HEK293 (cell line): ENCODE results near the gene HS3ST5.

Experiments
- CTCF ChIA-PET: fragments of 350-600 bp; formaldehyde crosslinking; extraction: SDS; loops from one replicate; lab custom pipeline; 2021; ENCODE audit warnings: antibody characterized with exemption; lab: Yijun Ruan, JAX
- POLR2A ChIA-PET: fragments of 300-600 bp; formaldehyde crosslinking; extraction: SDS; loops from one replicate; lab custom pipeline; 2020; ENCODE audit warnings: antibody characterized with exemption, inconsistent platforms; lab: Yijun Ruan, JAX
- H3K27ac ChIP-seq: fragments of 200-500 bp; sonication (Bioruptor generic); 2 replicates; pipeline ENCODE4 v1.5.1; 2014; ENCODE audit warnings: low read depth, low read length, control low read depth, inconsistent platforms; ENCODE audit errors: extremely low read depth
- H3K36me3 ChIP-seq, 2 experiments: fragments of 200-500 bp in 1 of 2; sonication (Bioruptor generic) in 1 of 2; 1 replicate in 1 of 2; 2 replicates in 1 of 2; pipeline ENCODE4 v1.5.1; 2014 to 2017; ENCODE audit warnings: inconsistent platforms in 2 of 2, low read length in 2 of 2; ENCODE audit not compliant: control insufficient read depth in 2 of 2, insufficient read depth in 1 of 2
- H3K4me1 ChIP-seq: fragments of 200-500 bp; sonication (Bioruptor generic); 2 replicates; pipeline ENCODE4 v1.5.1; 2014; ENCODE audit warnings: mild to moderate bottlenecking, low read length, inconsistent platforms; ENCODE audit not compliant: control insufficient read depth, insufficient read depth
- H3K4me3 ChIP-seq: 2 replicates; pipeline ENCODE4 v1.5.1; 2011; ENCODE audit warnings: low read depth, mild to moderate bottlenecking, control low read depth, low read length, moderate library complexity
- H3K9me3 ChIP-seq: fragments of 200-500 bp; sonication (Bioruptor generic); 2 replicates; pipeline ENCODE4 v1.5.1; 2014; ENCODE audit warnings: low read depth, low read length, inconsistent platforms; ENCODE audit not compliant: control insufficient read depth, insufficient read depth
- BCL6B ChIP-seq: fragments of 450-650 bp; formaldehyde crosslinking; IDR thresholded peaks from 2 replicates; pipeline ENCODE4 v1.5.1; 2017; ENCODE audit warnings: missing biosample characterization, missing genetic modification characterization
- FEZF1 ChIP-seq: fragments of 450-650 bp; formaldehyde crosslinking; IDR thresholded peaks from 2 replicates; pipeline ENCODE4 v1.5.1; 2016; ENCODE audit warnings: missing biosample characterization, missing genetic modification characterization
- PATZ1 ChIP-seq: fragments of 450-650 bp; formaldehyde crosslinking; IDR thresholded peaks from 2 replicates; pipeline ENCODE4 v1.5.1; 2016; ENCODE audit warnings: missing biosample characterization, missing genetic modification characterization
- SCRT2 ChIP-seq: fragments of 450-650 bp; formaldehyde crosslinking; IDR thresholded peaks from 2 replicates; pipeline ENCODE4 v1.5.1; 2016; ENCODE audit warnings: missing biosample characterization, missing genetic modification characterization
- ZBTB44 ChIP-seq: fragments of 450-650 bp; IDR thresholded peaks from 2 replicates; pipeline ENCODE4 v1.5.1; 2018; ENCODE audit warnings: missing biosample characterization, mild to moderate bottlenecking, missing genetic modification characterization
- ZBTB8A ChIP-seq: fragments of 450-650 bp; formaldehyde crosslinking; IDR thresholded peaks from 2 replicates; pipeline ENCODE4 v1.5.1; 2016; ENCODE audit warnings: missing biosample characterization, missing genetic modification characterization
- ZNF10 ChIP-seq: fragments of 450-650 bp; formaldehyde crosslinking; IDR thresholded peaks from 2 replicates; pipeline ENCODE4 v1.5.1; 2017; ENCODE audit warnings: missing biosample characterization, missing genetic modification characterization
- ZNF169 ChIP-seq: fragments of 450-650 bp; formaldehyde crosslinking; IDR thresholded peaks from 2 replicates; pipeline ENCODE4 v1.5.1; 2016; ENCODE audit warnings: missing biosample characterization, missing genetic modification characterization
- ZNF19 ChIP-seq: fragments of 450-650 bp; formaldehyde crosslinking; IDR thresholded peaks from 2 replicates; pipeline ENCODE4; 2016; ENCODE audit warnings: missing biosample characterization, missing genetic modification characterization, low read depth
- ZNF362 ChIP-seq: fragments of 450-650 bp; formaldehyde crosslinking; IDR thresholded peaks from 2 replicates; pipeline ENCODE4 v1.5.1; 2016; ENCODE audit warnings: missing biosample characterization, missing genetic modification characterization
- ZNF37A ChIP-seq: fragments of 450-650 bp; IDR thresholded peaks from 2 replicates; pipeline ENCODE4 v1.5.1; 2018; ENCODE audit warnings: missing biosample characterization, missing genetic modification characterization
- ZNF48 ChIP-seq: fragments of 450-650 bp; formaldehyde crosslinking; IDR thresholded peaks from 2 replicates; pipeline ENCODE4 v1.5.1; 2016; ENCODE audit warnings: missing biosample characterization, missing genetic modification characterization
- ZNF560 ChIP-seq: fragments of 450-650 bp; formaldehyde crosslinking; IDR thresholded peaks from 2 replicates; pipeline ENCODE4 v1.5.1; 2017; ENCODE audit warnings: missing biosample characterization, missing genetic modification characterization, borderline replicate concordance
- ZNF580 ChIP-seq: fragments of 450-650 bp; formaldehyde crosslinking; IDR thresholded peaks from 2 replicates; pipeline ENCODE4 v1.5.1; 2016; ENCODE audit warnings: missing biosample characterization, missing genetic modification characterization
- ZNF623 ChIP-seq: fragments of 450-650 bp; formaldehyde crosslinking; IDR thresholded peaks from 2 replicates; pipeline ENCODE4 v1.5.1; 2016; ENCODE audit warnings: missing biosample characterization, missing genetic modification characterization
- ZNF629 ChIP-seq: fragments of 450-650 bp; formaldehyde crosslinking; IDR thresholded peaks from 2 replicates; pipeline ENCODE4 v1.5.1; 2017; ENCODE audit warnings: missing biosample characterization, missing genetic modification characterization
- ZNF701 ChIP-seq: fragments of 450-650 bp; formaldehyde crosslinking; IDR thresholded peaks from 2 replicates; pipeline ENCODE4 v1.5.1; 2016; ENCODE audit warnings: missing biosample characterization, missing genetic modification characterization
- ZNF768 ChIP-seq: fragments of 450-650 bp; formaldehyde crosslinking; IDR thresholded peaks from 2 replicates; pipeline ENCODE4 v1.5.1; 2018; ENCODE audit warnings: missing biosample characterization, mild to moderate bottlenecking, missing genetic modification characterization
- ZSCAN18 ChIP-seq: fragments of 450-650 bp; formaldehyde crosslinking; IDR thresholded peaks from 2 replicates; pipeline ENCODE4 v1.5.1; 2016; ENCODE audit warnings: missing biosample characterization, missing genetic modification characterization
- TF ChIP-seq, protein P1 (sequence below): fragments of 450-650 bp; formaldehyde crosslinking; IDR thresholded peaks from 2 replicates; pipeline ENCODE4 v1.5.1; 2016; ENCODE audit warnings: missing biosample characterization, missing genetic modification characterization, borderline replicate concordance
- TF ChIP-seq, protein P2 (sequence below): fragments of 450-650 bp; formaldehyde crosslinking; IDR thresholded peaks from 2 replicates; pipeline ENCODE4 v1.5.1; 2016; ENCODE audit warnings: missing biosample characterization, missing genetic modification characterization

HS3ST5 gene

GRCh38 chr6:114287461-114287860 lies 55.4 kb downstream of the HS3ST5 start (continued):
- TF ChIP-seq ZSCAN18 (tag by site-specific recombination): no peak
- TF ChIP-seq, protein P1, sequence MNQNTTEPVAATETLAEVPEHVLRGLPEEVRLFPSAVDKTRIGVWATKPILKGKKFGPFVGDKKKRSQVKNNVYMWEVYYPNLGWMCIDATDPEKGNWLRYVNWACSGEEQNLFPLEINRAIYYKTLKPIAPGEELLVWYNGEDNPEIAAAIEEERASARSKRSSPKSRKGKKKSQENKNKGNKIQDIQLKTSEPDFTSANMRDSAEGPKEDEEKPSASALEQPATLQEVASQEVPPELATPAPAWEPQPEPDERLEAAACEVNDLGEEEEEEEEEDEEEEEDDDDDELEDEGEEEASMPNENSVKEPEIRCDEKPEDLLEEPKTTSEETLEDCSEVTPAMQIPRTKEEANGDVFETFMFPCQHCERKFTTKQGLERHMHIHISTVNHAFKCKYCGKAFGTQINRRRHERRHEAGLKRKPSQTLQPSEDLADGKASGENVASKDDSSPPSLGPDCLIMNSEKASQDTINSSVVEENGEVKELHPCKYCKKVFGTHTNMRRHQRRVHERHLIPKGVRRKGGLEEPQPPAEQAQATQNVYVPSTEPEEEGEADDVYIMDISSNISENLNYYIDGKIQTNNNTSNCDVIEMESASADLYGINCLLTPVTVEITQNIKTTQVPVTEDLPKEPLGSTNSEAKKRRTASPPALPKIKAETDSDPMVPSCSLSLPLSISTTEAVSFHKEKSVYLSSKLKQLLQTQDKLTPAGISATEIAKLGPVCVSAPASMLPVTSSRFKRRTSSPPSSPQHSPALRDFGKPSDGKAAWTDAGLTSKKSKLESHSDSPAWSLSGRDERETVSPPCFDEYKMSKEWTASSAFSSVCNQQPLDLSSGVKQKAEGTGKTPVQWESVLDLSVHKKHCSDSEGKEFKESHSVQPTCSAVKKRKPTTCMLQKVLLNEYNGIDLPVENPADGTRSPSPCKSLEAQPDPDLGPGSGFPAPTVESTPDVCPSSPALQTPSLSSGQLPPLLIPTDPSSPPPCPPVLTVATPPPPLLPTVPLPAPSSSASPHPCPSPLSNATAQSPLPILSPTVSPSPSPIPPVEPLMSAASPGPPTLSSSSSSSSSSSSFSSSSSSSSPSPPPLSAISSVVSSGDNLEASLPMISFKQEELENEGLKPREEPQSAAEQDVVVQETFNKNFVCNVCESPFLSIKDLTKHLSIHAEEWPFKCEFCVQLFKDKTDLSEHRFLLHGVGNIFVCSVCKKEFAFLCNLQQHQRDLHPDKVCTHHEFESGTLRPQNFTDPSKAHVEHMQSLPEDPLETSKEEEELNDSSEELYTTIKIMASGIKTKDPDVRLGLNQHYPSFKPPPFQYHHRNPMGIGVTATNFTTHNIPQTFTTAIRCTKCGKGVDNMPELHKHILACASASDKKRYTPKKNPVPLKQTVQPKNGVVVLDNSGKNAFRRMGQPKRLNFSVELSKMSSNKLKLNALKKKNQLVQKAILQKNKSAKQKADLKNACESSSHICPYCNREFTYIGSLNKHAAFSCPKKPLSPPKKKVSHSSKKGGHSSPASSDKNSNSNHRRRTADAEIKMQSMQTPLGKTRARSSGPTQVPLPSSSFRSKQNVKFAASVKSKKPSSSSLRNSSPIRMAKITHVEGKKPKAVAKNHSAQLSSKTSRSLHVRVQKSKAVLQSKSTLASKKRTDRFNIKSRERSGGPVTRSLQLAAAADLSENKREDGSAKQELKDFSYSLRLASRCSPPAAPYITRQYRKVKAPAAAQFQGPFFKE (tag by site-specific recombination): no peak
- TF ChIP-seq, all 188 proteins: peak for 0

GRCh38 chr6:114286211-114286610 lies 56.6 kb downstream of the HS3ST5 start:
- ChIA-PET POLR2A (no interaction called here), CTCF (no interaction called here)
- Histone ChIP-seq H3K9me3 (no peaks in the 10 kb centered on the region), H3K4me3 (no peak overlapping the region), H3K36me3 (no peaks in the 10 kb centered on the region), H3K4me1 (no peaks in the 10 kb centered on the region), H3K27ac (no peak overlapping the region)
- no peak for TF ChIP-seq ZNF37A (tag by site-specific recombination)
- TF ChIP-seq ZBTB8A (tag by site-specific recombination): no peak
- no peak for TF ChIP-seq ZNF768 (tag by site-specific recombination)
- TF ChIP-seq ZNF623 (tag by site-specific recombination): no peak
- no peak for TF ChIP-seq ZNF48 (tag by site-specific recombination)
- no peak for TF ChIP-seq ZBTB44
- TF ChIP-seq SCRT2 (tag by site-specific recombination): no peak
- TF ChIP-seq, protein P2, sequence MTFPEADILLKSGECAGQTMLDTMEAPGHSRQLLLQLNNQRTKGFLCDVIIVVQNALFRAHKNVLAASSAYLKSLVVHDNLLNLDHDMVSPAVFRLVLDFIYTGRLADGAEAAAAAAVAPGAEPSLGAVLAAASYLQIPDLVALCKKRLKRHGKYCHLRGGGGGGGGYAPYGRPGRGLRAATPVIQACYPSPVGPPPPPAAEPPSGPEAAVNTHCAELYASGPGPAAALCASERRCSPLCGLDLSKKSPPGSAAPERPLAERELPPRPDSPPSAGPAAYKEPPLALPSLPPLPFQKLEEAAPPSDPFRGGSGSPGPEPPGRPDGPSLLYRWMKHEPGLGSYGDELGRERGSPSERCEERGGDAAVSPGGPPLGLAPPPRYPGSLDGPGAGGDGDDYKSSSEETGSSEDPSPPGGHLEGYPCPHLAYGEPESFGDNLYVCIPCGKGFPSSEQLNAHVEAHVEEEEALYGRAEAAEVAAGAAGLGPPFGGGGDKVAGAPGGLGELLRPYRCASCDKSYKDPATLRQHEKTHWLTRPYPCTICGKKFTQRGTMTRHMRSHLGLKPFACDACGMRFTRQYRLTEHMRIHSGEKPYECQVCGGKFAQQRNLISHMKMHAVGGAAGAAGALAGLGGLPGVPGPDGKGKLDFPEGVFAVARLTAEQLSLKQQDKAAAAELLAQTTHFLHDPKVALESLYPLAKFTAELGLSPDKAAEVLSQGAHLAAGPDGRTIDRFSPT (tag by site-specific recombination): no peak
- TF ChIP-seq ZNF10 (tag by site-specific recombination): no peak
- no peak for TF ChIP-seq PATZ1 (tag by site-specific recombination)
- TF ChIP-seq ZNF629 (tag by site-specific recombination): no peak
- TF ChIP-seq ZNF362 (tag by site-specific recombination): no peak
- no peak for TF ChIP-seq BCL6B (tag by site-specific recombination)
- TF ChIP-seq ZNF701 (tag by site-specific recombination): no peak
- TF ChIP-seq ZNF19: no peak
- no peak for TF ChIP-seq ZNF169 (tag by site-specific recombination)
- TF ChIP-seq ZNF580 (tag by site-specific recombination): no peak
- no peak for TF ChIP-seq ZNF560 (tag by site-specific recombination)
- TF ChIP-seq FEZF1 (tag by site-specific recombination): no peak
